HG02870 (cell line): ENCODE data around the gene LUC7L3.
"Not testable (repeated sequence)": the region's sequence is repeated elsewhere in the genome, so short reads cannot be mapped to it uniquely, and the experiment has no call there.

Source experiments
- ATAC-seq: cut with Tn5 transposase; IDR thresholded peaks from one replicate; pipeline ENCODE4 v1.9.1; 2021; ENCODE audit warnings: mild to moderate bottlenecking, moderate library complexity; ENCODE audit not compliant: unreplicated experiment

LUC7L3 gene

GRCh38 chr17:50781167-50781566 is 61.8 kb downstream of the LUC7L3 start:
- no peak for ATAC-seq

DNA sequence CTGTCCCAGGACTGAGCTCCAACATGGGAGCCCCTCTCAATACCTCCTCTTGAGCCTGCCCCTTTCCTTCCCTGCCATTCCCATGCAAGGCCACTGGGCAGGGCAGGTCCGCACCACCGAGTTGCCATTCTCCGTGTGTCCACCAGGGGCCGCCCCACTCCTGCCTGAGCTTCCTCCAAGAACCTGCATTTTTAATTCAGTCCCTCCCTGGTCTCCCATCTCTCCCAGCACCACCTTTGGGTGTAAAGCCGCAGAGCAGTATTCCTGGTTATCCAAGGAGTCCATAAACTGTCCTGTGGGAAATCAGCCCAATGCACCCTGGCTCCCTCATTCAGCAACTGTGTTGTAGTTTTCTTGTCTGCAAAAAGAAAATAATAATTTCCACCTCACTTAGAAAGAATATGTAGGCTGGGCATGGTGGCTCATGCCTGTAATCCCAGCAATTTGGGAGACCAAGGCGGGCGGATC is 63.8 kb downstream of the LUC7L3 start:
- no peak for ATAC-seq

DNA sequence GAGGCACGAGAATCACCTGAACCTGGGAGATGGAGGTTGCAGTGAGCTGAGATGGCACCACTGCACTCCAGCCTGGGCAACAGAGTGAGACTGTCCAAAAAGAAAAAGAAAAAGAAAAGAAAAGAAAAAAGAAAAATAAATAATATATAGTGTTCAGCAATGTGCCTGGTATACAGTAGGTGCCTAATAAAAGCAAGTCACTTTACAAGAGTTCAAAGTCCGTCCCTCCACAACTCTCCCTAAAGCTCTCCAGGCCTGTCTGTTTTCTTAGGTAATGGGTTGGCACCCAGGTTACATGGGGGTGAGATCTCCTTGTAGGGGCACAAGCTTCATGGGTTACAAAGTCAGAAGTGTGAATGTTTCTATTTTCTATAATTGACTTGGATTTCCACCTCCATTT is 64.5 kb downstream of the LUC7L3 start:
- no peak for ATAC-seq

GRCh38 chr17:50785126-50785525 is 65.7 kb downstream of the LUC7L3 start:
- ATAC-seq, result no peak

DNA sequence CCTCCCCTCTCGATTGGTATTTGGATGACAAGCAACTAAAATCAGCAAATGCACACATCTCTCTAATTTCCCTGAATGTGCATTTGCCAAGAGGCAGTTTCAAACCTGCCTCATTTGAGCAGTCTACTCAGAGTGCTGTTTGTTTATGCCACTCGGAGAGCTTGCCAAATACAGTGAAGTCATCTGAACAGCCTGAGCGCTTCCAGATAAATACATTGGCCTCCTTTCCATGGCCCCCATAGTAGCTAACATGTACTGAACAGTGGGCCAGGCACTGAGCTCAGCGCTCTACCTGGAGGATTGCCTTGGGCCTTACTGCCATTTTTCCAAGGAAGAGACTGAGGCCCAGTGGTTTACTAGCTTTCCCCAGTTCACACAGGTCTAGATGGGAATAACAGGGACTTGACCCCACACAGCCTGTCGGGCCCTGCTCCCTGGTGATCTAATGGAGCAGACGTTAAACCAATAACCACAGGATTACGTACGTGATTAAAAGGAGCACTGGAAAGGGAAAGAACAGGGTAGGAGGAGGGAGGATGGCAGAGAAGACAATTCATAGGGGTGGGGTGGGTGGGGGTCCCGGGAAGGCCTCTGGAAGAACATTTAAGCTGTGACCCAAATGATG is 66.7 kb downstream of the LUC7L3 start:
- ATAC-seq, result no peak

GRCh38 chr17:50787106-50787505 is 67.7 kb downstream of the LUC7L3 start:
- no peak for ATAC-seq

DNA sequence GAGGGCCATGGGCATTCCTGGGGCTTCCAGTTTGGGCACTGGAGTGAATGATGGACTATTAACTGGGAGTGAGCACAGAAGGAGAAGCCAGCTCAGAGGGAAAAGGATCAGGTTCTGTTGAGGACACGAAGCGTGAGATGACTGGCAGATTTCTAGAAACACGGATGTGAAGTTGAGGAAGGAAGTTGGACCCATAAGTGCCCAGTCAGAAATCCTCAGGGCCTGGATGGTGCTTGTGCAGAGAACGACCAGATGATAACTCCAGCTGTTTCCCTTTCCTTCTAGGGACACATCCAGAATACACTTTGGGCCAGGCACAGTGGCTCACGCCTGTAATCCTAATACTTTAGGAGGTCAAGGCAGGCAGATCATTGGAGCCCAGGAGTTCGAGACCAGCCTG is 71.2 kb downstream of the LUC7L3 start:
- ATAC-seq, result no peak

- no peak for ATAC-seq
Measured at GRCh38 chr17:50792132-50792531, 72.7 kb downstream of the LUC7L3 start.

- ATAC-seq, result no peak
Measured at GRCh38 chr17:50793007-50793406, 73.6 kb downstream of the LUC7L3 start.

DNA sequence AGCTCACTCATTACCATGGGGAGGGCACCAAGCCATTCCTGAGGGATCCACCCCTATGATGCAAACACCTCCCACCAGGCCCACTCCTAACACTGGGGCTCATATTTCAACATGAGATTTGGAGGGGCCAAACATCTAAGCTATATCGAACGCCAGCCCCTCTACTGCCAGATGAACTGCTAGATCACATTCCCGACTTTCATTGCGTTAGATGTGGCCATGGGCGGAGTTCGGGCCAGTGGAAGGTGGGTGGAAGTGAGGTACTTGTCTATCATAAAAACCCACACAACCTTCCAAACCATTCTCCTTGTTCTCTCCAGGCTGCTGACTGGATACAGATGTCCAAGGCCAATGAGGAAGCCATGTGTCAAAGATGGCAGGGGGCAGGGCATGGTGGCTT is 75.0 kb downstream of the LUC7L3 start:
- no peak for ATAC-seq

- no peak for ATAC-seq
Measured at GRCh38 chr17:50797135-50797810, 77.9 kb downstream of the LUC7L3 start.

GRCh38 chr17:50798424-50799288 is 79.3 kb downstream of the LUC7L3 start:
- no peak for ATAC-seq

DNA sequence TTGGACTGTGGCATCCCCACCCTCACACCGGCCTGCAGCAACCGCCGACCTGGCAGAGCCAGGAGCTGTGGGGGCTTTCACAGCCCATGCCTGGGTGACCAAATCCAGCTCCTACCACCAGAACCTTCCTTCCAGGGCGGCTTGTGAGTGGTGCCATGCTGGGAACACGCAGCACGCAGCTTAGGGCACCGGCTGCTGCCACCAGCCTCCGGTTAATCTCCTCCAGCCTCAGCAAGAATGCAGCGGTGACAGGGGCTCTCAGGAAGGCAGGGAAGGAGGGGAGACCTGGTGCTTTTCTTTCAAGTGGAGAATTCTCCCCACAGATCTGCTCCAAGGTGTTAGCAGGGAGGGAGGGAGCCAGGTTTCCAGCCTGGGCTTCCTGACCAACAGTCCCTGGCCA is 80.2 kb downstream of the LUC7L3 start:
- no peak for ATAC-seq

DNA sequence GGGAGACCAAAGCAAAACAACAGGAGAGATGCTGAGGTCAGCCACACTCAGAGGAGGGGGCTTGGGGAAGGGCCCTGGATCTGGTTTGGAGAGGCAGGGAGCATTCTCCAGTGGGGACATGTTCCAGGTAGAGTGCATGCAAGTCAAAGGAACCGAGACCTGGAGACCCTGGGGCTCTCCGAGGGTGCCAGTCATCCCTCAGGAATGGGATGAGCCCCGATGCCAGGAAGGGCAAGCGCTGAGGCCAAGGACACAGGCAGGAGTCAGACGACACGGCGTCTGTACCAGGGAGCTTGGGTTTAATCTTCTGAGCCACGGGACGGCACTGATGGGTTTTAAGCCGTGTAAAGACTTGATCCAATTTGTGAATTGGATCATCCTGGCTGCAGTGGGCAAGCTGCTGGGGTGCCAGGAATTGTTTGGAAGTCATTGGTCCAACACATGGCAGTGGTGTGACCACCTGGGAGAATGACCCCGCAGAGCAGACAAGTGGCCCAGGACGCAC is 80.8 kb downstream of the LUC7L3 start:
- no peak for ATAC-seq

GRCh38 chr17:50802609-50803571 is 83.5 kb downstream of the LUC7L3 start:
- ATAC-seq, result no peak

GRCh38 chr17:50803676-50804075 is 84.3 kb downstream of the LUC7L3 start:
- no peak for ATAC-seq

DNA sequence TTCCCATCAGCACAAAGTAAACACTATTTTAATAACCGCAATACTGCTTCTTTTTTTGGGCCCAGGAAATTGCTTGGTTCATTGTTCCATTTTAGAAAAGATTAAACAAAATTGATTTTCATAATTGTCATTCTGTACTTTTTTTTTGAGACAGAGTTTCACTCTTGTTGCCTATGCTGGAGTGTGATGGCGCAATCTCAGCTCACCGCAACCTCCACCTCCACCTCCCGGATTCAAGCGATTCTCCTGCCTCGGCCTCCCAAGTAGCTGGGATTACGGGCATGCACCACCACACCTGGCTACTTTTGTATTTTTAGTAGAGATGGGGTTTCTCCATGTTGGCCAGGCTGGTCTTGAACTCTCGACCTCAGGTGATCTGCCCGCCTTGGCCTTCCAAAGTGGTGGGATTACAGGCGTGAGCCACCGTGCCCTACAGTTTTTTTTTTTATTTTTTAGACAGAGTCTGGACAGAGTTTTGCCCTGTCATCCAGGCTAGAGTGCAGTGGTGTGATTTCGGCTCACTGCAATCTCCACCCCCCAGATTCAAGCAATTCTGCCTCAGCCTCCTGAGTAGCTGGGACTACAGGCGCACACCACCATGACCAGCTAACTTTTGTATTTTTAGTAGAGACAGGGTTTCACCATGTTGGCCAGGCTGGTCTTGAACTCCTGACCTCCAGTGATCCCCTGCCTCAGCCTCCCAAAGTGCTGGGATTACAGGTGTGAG is 85.5 kb downstream of the LUC7L3 start:
- ATAC-seq, result not testable (repeated sequence)

- ATAC-seq, result no peak
Measured at GRCh38 chr17:50805486-50805885, 86.1 kb downstream of the LUC7L3 start.
